Measurements from ENCODE around the gene PITX1.

GRCh38 chr5:135031813-135032694, 2.0 kb downstream of the PITX1 start:
- no peak for TF ChIP-seq EZH2 (IDR thresholded peaks at IDR 0.05)
- no peak for TF ChIP-seq POLR2AphosphoS5 (IDR thresholded peaks at IDR 0.05; ENCODE audit: borderline replicate concordance, low read depth, low read length)

Data from SK-N-MC (cell line).